G401 (cell line): Measurements from ENCODE around the gene CHRNA3. TPM values are rescaled to one million over a fixed set of nuclear protein-coding genes. Genes with fewer than 3 reads are reported as not detected.
A peak's percentile ranks its signal among the peaks of the same experiment; 100 is the strongest.
"Not testable (repeated sequence)": the region's sequence is repeated elsewhere in the genome, so short reads cannot be mapped to it uniquely, and the experiment has no call there.

Source experiments
- DNase-seq: peaks from one replicate; pipeline ENCODE4 v3.0.0-alpha.2; 2015; ENCODE audit warnings: low spot score
- in situ Hi-C: cut with HindIII; loops from 2 replicates; pipeline ENCODE4 v1.10.0; 2016; ENCODE audit warnings: low sequenced_read_pairs, mixed read lengths
- total RNA-seq: library from RNA; depleted of rRNA; stranded (reverse); fragments of >200 nt; shearing (Covaris generic); gene quantifications from 2 replicates; pipeline ENCODE4 v1.2.3, GENCODE V29; 2014

Gene CHRNA3
- total RNA-seq, 1 experiment from 2014 or later = 0.24 TPM

DNA sequence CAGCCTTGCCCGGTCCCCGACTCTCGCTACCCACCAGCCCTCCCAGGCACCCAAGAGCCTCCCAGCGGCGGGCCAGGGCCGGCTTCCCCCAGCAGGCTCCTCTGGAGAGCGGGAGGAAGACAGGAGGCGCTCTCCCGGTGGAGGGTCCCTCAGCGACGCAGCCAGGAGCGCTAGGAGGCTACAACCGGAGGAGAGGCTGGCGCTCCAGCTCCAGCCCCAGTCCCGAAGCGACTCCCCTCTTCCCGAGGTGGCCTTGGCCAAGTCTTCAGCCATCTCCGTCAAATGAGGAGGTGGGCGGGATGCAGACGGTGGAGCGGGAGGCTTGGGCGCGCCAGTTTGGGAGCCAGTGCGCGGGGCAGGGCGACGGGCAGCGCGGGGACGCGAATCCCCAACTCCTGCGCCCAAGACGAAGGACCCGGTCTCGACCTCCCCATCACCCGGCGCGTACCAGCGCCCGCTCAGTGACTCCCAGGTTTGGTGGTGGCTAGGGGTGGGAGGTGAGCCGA, 722 bp downstream of the CHRNA3 start:
- DNase-seq = peak; percentile 10

DNA sequence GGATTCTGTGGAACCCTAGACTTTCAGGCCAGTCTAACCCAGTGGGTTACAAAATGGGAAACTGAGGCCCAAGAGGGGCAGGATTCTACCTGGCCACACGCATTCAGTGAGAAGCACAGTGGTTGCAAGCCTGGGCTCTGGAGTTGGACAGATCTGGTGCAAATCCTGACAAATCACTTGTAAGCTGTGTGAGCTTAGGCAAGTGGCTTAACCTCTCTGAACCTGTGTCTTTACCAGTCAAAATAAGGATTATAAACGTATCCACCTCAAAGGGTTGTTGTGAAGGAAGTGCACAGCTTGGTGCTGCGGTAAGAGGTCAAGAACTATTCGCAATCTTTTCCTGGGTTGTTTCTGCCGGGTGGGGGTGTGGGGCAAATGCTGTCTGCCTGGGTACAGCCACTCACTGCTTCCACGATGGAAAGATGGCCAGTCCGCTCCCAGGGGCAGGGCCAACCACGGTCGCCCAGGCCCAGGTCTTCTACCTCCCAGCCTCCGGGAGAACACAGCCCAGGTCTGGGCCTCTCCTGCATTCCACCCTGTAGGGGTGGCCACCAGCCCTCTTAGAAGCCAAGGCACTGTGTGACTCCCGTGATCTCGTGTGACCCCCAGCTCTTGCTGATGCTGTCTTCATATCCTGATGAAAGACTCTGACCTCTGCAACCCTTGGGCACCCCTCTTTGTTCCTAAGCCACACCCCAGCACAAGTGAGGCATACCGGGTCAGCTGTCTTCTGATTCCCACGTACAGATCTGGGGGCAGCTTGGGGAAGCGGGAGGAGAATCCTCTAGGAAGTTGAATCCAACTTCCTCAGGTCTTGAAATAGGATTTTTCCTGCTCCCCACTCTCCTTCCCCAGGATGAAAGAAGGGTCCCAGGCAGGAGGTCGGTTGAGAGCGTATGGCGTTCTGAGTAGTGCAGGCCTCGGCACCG, 1.5 kb downstream of the CHRNA3 start:
- DNase-seq = no peak

More for the DNA sequence above, 722 bp downstream of the CHRNA3 start:
- in situ Hi-C loops = no loop called here

DNA sequence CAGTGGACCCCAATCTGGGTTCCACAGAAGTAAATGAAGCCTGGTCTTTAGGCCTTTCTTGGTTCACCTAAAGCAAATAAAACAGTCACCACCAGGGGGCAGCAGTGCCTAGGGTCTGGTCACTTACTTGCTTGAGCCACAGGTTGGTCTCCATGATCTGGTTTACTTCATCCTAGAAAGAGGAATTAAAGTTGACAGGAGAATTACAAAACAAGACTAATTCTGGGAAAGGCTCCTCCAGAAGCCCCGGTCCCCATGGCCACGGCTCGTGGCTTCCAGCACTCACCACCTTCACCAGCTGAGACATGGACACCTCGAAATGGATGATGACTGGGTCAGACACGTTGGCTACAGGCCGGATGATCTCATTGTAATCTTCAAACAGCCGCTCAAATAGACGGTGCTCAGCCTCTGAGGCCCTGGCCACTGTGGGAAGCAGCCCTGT, 2.3 kb downstream of the CHRNA3 start:
- in situ Hi-C loops = no loop called here
- peak; percentile 90 for DNase-seq

More for the DNA sequence above, 1.5 kb downstream of the CHRNA3 start:
- in situ Hi-C loops = no loop called here

DNA sequence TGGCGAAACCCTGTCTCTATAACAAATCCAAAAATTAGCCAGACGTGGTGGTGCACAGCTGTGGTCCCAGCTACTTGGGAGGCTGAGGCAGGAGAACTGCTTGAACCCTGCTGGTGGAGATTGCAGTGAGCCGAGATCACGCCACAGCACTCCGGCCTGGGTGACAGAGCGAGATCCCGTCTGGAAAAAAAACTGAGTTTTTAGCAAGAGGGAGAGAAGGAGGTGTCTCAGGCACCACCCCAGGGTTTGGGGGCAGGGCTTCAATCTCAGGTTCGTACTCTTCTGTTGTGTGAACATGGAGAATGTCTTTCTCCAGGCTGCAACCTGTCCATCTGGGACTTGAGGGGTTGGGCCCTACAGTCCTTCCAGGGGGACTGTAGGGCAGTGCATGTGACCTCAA, 2.7 kb downstream of the CHRNA3 start:
- in situ Hi-C loops = no loop called here
- DNase-seq = no peak

DNA sequence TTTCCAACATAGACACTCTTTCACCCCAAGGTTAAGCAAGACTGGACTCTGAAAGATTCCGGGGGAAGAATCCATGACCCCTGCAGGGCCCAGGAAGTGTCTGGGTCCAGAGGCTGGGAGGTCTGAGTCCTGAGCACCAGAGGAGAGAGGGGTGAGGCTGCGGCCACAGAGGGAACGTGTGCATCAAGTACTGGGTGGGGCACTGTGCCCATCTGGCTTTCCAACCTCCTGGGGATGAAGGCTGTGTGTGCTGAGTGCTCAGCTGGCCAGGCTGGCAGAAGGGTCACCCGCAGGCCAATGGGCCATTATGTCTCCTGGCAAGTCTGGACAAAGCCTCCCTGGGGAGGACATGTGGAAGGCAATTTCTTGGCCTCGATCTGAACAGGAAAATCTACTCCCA, 3.3 kb downstream of the CHRNA3 start:
- DNase-seq = no peak
- in situ Hi-C loops = no loop called here

- DNase-seq = no peak
- in situ Hi-C loops = no loop called here
Measured at GRCh38 chr15:78617076-78617475, 3.7 kb downstream of the CHRNA3 start.

GRCh38 chr15:78616506-78616905, 4.3 kb downstream of the CHRNA3 start:
- in situ Hi-C loops = no loop called here

GRCh38 chr15:78615151-78615589, 5.6 kb downstream of the CHRNA3 start:
- no peak for DNase-seq
- in situ Hi-C loops = no loop called here

More at GRCh38 chr15:78616506-78616905, 4.3 kb downstream of the CHRNA3 start:
- no peak for DNase-seq

GRCh38 chr15:78614021-78614420, 6.8 kb downstream of the CHRNA3 start:
- no peak for DNase-seq

GRCh38 chr15:78609551-78609950, 11.2 kb downstream of the CHRNA3 start:
- in situ Hi-C loops, DNase-seq: not testable (repeated sequence)

More at GRCh38 chr15:78614021-78614420, 6.8 kb downstream of the CHRNA3 start:
- in situ Hi-C loops = no loop called here

DNA sequence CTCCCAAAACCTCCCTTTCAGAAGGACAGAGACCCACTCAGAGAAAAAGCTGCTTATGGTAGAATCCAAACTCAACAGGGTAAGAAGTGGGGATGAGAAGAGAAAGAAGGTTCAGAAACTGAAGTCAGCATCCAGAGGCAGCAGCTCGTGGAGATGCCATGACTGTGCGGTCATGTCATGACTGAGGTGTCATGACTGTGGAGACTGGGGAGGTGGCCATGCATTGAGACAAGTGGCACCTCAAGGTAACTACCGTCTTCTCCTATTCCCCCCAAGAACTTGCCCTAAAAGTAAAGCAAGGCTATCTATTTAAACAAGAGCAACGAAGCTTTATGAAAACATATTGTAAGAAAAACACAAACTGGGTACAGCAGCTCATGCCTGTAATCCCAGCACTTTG, 15.1 kb downstream of the CHRNA3 start:
- in situ Hi-C loops = no loop called here
- no peak for DNase-seq

DNA sequence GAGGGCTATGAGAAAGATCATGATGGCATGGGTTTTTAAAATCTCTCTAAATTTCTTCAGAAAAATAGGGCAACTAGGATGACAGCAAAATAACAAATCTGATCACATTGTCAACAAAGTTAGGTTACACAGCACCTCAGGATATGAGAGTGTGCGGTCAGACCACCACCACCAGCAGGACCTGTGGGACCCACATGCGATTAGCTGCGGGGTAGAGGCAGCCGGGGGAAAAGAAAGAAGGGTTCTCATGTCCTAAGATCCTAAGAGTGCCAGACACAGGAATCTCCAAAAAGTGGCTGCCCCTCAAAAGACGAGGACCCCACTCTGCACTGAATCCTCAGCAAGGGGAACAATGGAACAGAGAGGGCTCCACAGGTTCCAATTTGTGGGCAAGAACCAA, 15.6 kb downstream of the CHRNA3 start:
- in situ Hi-C loops = no loop called here
- DNase-seq = no peak

DNA sequence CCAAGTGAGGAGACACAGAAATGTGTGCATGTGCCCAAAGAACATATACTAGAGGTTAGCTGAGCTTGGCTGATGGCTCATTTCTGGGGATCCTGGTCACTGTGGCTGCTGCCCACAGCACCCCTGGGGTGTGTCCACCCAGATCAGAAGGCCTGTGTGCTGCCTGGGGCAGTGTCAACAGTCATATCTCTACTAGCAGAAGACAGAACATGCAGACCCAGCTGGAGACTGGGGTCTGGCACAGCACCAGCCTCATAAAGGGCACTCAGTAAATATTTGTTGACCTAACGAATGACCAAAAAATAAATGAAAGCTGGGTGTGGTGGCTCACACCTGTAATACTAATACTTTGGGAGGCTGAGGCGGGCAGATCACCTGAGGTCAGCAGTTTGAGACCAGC, 16.4 kb downstream of the CHRNA3 start:
- no peak for DNase-seq
- in situ Hi-C loops = no loop called here

DNA sequence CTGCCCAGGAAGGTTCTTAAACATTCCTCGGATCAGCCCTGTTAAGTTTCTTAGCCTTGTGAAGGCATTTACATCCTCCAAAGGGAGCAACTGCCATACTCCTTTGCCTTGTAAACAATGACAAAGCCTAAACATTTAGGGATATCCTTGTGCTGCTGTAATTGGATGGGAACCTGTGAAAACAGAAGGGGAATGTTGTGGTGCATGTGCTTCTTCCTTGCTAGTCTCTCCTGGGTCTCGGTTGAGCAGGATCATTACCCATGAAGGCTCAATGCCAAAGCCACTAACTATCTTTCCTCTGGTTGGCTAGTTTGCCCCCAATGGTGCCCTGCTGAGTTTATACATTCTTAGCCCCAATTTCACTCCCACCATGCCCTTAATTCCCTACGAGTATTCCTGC, 17.3 kb downstream of the CHRNA3 start:
- no peak for DNase-seq
- in situ Hi-C loops = no loop called here

DNA sequence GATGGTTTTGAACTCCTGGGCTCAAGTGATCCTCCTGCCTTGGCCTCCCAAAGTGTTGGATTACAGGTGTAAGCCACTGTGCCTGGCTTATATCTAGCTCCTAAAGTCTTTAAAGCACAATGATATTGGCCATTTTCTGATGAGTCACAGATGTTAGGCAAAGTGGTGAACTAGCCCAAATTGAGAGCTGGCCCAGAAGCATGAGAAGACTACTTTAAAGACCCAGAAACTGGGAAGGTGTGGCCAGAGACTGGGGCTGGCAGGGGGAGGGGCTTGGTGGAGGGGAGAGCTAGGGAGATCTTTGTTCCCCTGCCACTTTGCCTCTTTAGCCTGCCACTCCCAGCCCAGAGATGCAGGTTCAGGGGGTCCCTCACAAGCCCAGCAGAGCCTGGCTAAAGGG, 21.6 kb downstream of the CHRNA3 start:
- DNase-seq = no peak
- in situ Hi-C loops = no loop called here

DNA sequence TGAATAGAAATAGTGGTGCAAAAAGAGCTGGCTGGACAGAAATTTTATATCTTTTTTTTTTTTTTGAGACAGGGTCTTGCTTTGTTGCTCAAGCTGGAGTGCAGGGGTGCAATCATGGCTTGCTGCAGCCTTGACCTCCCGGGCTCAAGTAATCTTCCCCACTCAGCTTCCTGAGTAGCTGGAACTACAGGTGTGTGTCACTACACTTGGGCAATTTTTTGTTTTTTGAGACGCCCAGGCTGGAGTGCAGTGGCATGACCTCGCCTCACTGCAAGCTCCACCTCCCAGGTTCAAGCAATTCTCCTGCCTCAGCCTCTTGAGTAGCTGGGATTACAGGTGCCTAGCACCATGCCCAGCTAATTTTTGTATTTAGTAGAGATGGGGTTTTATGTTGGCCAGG, 22.4 kb downstream of the CHRNA3 start:
- DNase-seq = no peak
- in situ Hi-C loops = no loop called here

DNA sequence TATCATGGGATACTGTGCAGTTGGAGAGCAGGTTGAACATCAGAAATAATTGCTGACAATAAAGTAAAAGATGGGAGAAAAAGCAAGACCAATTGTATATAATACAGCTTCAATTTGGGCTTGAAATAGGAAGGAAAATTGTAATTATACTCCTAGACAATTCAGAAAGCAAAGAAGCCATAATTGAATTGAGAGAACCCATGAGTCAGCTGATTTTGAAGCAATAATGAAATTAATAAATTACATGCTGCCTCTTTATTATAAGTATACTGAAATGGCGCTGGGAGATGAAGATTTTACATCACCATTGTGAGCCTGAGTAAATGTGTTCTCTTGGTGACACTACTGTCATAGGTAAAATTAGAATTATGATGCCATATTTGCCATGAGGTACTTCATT, 23.2 kb downstream of the CHRNA3 start:
- in situ Hi-C loops = no loop called here
- DNase-seq = no peak

- in situ Hi-C loops = no loop called here
- DNase-seq = no peak
Measured at GRCh38 chr15:78574944-78575343, 45.9 kb downstream of the CHRNA3 start.

- DNase-seq = no peak
- in situ Hi-C loops = no loop called here
Measured at GRCh38 chr15:78573416-78573815, 47.4 kb downstream of the CHRNA3 start.

- in situ Hi-C loops = no loop called here
Measured at GRCh38 chr15:78571382-78571781, 49.4 kb downstream of the CHRNA3 start.

GRCh38 chr15:78570710-78571109, 50.1 kb downstream of the CHRNA3 start:
- DNase-seq = no peak
- in situ Hi-C loops = no loop called here

More at GRCh38 chr15:78571382-78571781, 49.4 kb downstream of the CHRNA3 start:
- no peak for DNase-seq
